Stomach (tissue), 9 donors: Measurements from ENCODE around the gene CDK13. TPM values are rescaled to one million over a fixed set of nuclear protein-coding genes. Genes with fewer than 3 reads are reported as not detected.
A peak's percentile ranks its signal among the peaks of the same experiment; 100 is the strongest.

ENCODE experiments used
- DNase-seq, 2 donors: peaks; one replicate each; pipeline versions ENCODE4 v3.0.0 to v3.0.0-alpha.2; 2013 to 2019
- H3K27ac ChIP-seq, 5 donors: fragments of 200-600 bp in 4 of 5; sonication (generic) in 4 of 5; one replicate each; pipeline ENCODE4 v1.5.1; 2013 to 2019; ENCODE audit warnings: mild to moderate bottlenecking in 1 of 5, moderate library complexity in 1 of 5
- H3K27me3 ChIP-seq, 3 donors: fragments of 200-600 bp; sonication (generic); one replicate each; pipeline ENCODE4 v1.5.1; 2017 to 2019; ENCODE audit warnings: mixed run types in 1 of 3
- H3K36me3 ChIP-seq, 4 donors: fragments of 200-600 bp; sonication (generic); 1 replicate in 3 of 4; 2 replicates in 1 of 4; pipeline ENCODE4 v1.5.1; 2016 to 2019
- H3K4me1 ChIP-seq, 4 donors: fragments of 200-600 bp; sonication (generic); one replicate each; pipeline ENCODE4 v1.5.1; 2016 to 2019
- H3K4me3 ChIP-seq, 4 donors: fragments of 200-600 bp; sonication (generic) in 3 of 4; one replicate each; pipeline ENCODE4 v1.5.1; 2016 to 2019; ENCODE audit warnings: mild to moderate bottlenecking in 1 of 4
- H3K9me3 ChIP-seq, 4 donors: fragments of 200-600 bp; sonication (generic); one replicate each; pipeline ENCODE4 v1.5.1; 2016 to 2019
- CTCF ChIP-seq, 7 experiments: fragments of 450-650 bp in 4 of 7; fragments of 200-600 bp in 3 of 7; sonication (generic) in 3 of 7; IDR thresholded peaks; one replicate each; pipeline ENCODE4 v1.5.1; 2016 to 2019; ENCODE audit warnings: antibody characterized with exemption in 7 of 7, control low read depth in 2 of 7, mild to moderate bottlenecking in 1 of 7
- EP300 ChIP-seq: sonication (generic); formaldehyde crosslinking; IDR thresholded peaks from one replicate; pipeline ENCODE4 v1.6.1; 2017; ENCODE audit warnings: antibody characterized with exemption
- POLR2A ChIP-seq, 4 donors: fragments of 450-650 bp; IDR thresholded peaks; one replicate each; pipeline ENCODE4 v1.6.1; 2016; ENCODE audit warnings: antibody characterized with exemption in 4 of 4, control low read depth in 2 of 4, mild to moderate bottlenecking in 1 of 4, moderate library complexity in 1 of 4
- POLR2AphosphoS5 ChIP-seq, 3 donors: sonication (generic); formaldehyde crosslinking; IDR thresholded peaks; one replicate each; pipeline ENCODE4 v1.6.1; 2016; ENCODE audit warnings: antibody characterized with exemption in 3 of 3
- WGBS, 5 donors: extraction: QIAGEN DNeasy Blood & Tissue Kit in 3 of 5; methylation state at CpG; one replicate each; pipeline versions ENCODE4 v1.1.5 to v1.1.7; 2013 to 2018; 5-methylcytosine and 5-hydroxymethylcytosine counted together
- intact Hi-C: fragments of 100-400 bp; cut with DNase I; formaldehyde crosslinking; loops from one replicate; pipeline ENCODE4 v1.15.1; 2023; ENCODE audit warnings: low total_unique reads
- polyA plus RNA-seq, 3 donors: library from polyadenylated mRNA; stranded (reverse); fragments of 200-250 nt; gene quantifications; one replicate each; pipeline ENCODE4 v1.2.3, GENCODE V29; 2013
- total RNA-seq, 5 donors: library from RNA; depleted of rRNA; stranded (reverse); fragments of >200 nt; gene quantifications; one replicate each; pipeline versions ENCODE4 v1.1.0 to v1.2.3, GENCODE V29; 2014 to 2016
- donor health status: healthy with polysubstance abuse.
- donor health status: Bipolar disorder and iron deficiency.
- donor health status: healthy.

The CDK13 gene
- total and polyA plus RNA-seq, 8 donors, result 7.0 to 140 (median 66.2) TPM

GRCh38 chr7:40000734-40001315, 50.8 kb downstream of the CDK13 start:
- H3K4me3 ChIP-seq, result no peak overlapping the region
- intact Hi-C loops, result no loop called here
- WGBS, 5 donors, result 82 to 91% (median 85%) methylated on average over 6 of the region's 6 CpGs
- H3K27ac ChIP-seq, result no peak overlapping the region
- no peaks in the 10 kb centered on the region for H3K4me1 ChIP-seq
- H3K36me3 ChIP-seq, result peaks cover 5 to 42% (median 35%) of the 10 kb centered on the region in 4 donors
- H3K9me3 ChIP-seq, result no peaks in the 10 kb centered on the region
- no peak for TF ChIP-seq POLR2AphosphoS5 (IDR thresholded peaks at IDR 0.05)
- TF ChIP-seq POLR2A (IDR thresholded peaks at IDR 0.05), result no peak
- TF ChIP-seq CTCF (IDR thresholded peaks at IDR 0.05), result no peak
- no peak for TF ChIP-seq EP300
- no peak for DNase-seq
- no peaks in the 10 kb centered on the region for H3K27me3 ChIP-seq

GRCh38 chr7:40001649-40002048, 51.6 kb downstream of the CDK13 start:
- no peak for DNase-seq
- intact Hi-C loops, result no loop called here
- WGBS, 5 donors, result 94 to 99% (median 94%) methylated on average over 3 of the region's 3 CpGs
- no peak overlapping the region for H3K4me3 ChIP-seq
- H3K4me1 ChIP-seq, result no peaks in the 10 kb centered on the region
- no peaks in the 10 kb centered on the region for H3K27me3 ChIP-seq
- H3K9me3 ChIP-seq, result no peaks in the 10 kb centered on the region
- H3K27ac ChIP-seq, result no peak overlapping the region
- H3K36me3 ChIP-seq, result peaks cover 5 to 45% (median 39%) of the 10 kb centered on the region in 4 donors
- TF ChIP-seq POLR2AphosphoS5 (IDR thresholded peaks at IDR 0.05), result no peak
- no peak for TF ChIP-seq POLR2A (IDR thresholded peaks at IDR 0.05)
- no peak for TF ChIP-seq EP300
- TF ChIP-seq CTCF (IDR thresholded peaks at IDR 0.05), result no peak

- H3K27ac ChIP-seq, result no peak overlapping the region
- DNase-seq, result no peak
- peaks cover 0 to 14% (median 9%) of the 10 kb centered on the region in 4 donors for H3K4me1 ChIP-seq
- H3K36me3 ChIP-seq, result peaks cover 5 to 48% (median 39%) of the 10 kb centered on the region in 4 donors
- no peaks in the 10 kb centered on the region for H3K27me3 ChIP-seq
- WGBS, 5 donors, result 71 to 85% (median 76%) methylated on average over 4 of the region's 4 CpGs
- no peak overlapping the region for H3K4me3 ChIP-seq
- intact Hi-C loops, result no loop called here
- no peaks in the 10 kb centered on the region for H3K9me3 ChIP-seq
- TF ChIP-seq POLR2A (IDR thresholded peaks at IDR 0.05) (no peak), EP300 (no peak)
Observed at GRCh38 chr7:40003597-40003996, 53.5 kb downstream of the CDK13 start.

- peak in 1 of 3 donors; percentile 6 for TF ChIP-seq POLR2AphosphoS5 (IDR thresholded peaks at IDR 0.05)
- TF ChIP-seq CTCF (IDR thresholded peaks at IDR 0.05), result no peak
- H3K9me3 ChIP-seq, result no peaks in the 10 kb centered on the region
- H3K27ac ChIP-seq, result no peak overlapping the region
- WGBS, 5 donors, result 52 to 66% (median 58%) methylated on average over 2 of the region's 2 CpGs
- peak in 1 of 2 donors; percentile 26 for DNase-seq
- no peaks in the 10 kb centered on the region for H3K27me3 ChIP-seq
- H3K4me1 ChIP-seq, result peaks cover 0 to 15% (median 11%) of the 10 kb centered on the region in 4 donors
- intact Hi-C loops, result no loop called here
- no peak overlapping the region for H3K4me3 ChIP-seq
- H3K36me3 ChIP-seq, result peaks cover 5 to 41% (median 35%) of the 10 kb centered on the region in 4 donors
Observed at GRCh38 chr7:40008223-40008815, 58.3 kb downstream of the CDK13 start.

GRCh38 chr7:40009301-40009700, 59.2 kb downstream of the CDK13 start:
- Histone ChIP-seq H3K4me3 (no peak overlapping the region), H3K36me3 (peaks cover 0 to 33% (median 28%) of the 10 kb centered on the region in 4 donors), H3K27ac (no peak overlapping the region), H3K27me3 (no peaks in the 10 kb centered on the region), H3K4me1 (peaks cover 0 to 15% (median 11%) of the 10 kb centered on the region in 4 donors), H3K9me3 (no peaks in the 10 kb centered on the region)
- WGBS, 5 donors, result 97 to 100% (median 97%) methylated on average over 1 of the region's 1 CpG
- no peak for TF ChIP-seq EP300
- no peak for TF ChIP-seq POLR2A (IDR thresholded peaks at IDR 0.05)
- TF ChIP-seq POLR2AphosphoS5 (IDR thresholded peaks at IDR 0.05), result no peak
- no peak for TF ChIP-seq CTCF (IDR thresholded peaks at IDR 0.05)
- DNase-seq, result no peak
- intact Hi-C loops, result no loop called here
